ENCODE measurements around the gene CDKL5. TPM values are rescaled to one million over a fixed set of nuclear protein-coding genes. Genes with fewer than 3 reads are reported as not detected.
A peak's percentile ranks its signal among the peaks of the same experiment; 100 is the strongest.

CDKL5 gene
- total RNA-seq, 1 donor from 2014 or later, result 17.7 TPM

DNA sequence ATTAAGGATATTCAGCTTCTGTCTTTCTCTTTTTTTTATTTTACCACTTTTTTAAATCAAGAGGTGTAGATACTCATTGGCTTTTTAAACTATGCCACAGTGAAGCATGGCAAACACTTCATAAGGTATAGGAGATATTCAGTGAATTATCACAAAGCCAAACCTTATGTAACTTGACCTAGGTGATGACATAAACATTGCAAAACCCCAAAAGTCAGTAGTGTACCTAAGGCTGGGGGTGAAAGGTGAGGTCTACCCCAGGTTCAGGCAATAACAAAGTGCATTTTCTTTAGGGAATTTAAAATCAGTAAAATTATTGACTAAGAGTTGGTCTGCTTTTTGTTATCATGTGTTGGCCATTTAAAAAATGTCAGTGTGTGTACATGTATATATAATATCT is 39.1 kb downstream of the CDKL5 start:
- H3K9ac ChIP-seq (ENCODE audit: low read length), result no peak overlapping the region
- TF ChIP-seq, protein P1, sequence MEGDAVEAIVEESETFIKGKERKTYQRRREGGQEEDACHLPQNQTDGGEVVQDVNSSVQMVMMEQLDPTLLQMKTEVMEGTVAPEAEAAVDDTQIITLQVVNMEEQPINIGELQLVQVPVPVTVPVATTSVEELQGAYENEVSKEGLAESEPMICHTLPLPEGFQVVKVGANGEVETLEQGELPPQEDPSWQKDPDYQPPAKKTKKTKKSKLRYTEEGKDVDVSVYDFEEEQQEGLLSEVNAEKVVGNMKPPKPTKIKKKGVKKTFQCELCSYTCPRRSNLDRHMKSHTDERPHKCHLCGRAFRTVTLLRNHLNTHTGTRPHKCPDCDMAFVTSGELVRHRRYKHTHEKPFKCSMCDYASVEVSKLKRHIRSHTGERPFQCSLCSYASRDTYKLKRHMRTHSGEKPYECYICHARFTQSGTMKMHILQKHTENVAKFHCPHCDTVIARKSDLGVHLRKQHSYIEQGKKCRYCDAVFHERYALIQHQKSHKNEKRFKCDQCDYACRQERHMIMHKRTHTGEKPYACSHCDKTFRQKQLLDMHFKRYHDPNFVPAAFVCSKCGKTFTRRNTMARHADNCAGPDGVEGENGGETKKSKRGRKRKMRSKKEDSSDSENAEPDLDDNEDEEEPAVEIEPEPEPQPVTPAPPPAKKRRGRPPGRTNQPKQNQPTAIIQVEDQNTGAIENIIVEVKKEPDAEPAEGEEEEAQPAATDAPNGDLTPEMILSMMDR (IDR thresholded peaks at IDR 0.05; ENCODE audit: insufficient read depth, low read depth, low read length), result no peak
- TF ChIP-seq EZH2 (IDR thresholded peaks at IDR 0.05; ENCODE audit: insufficient read depth, low read length), result no peak
- no peaks in the 10 kb centered on the region for H3K79me2 ChIP-seq (ENCODE audit: insufficient read depth, low read length)
- no peaks in the 10 kb centered on the region for H4K20me1 ChIP-seq (ENCODE audit: insufficient read depth, low read length)
- H3K4me3 Mint-ChIP-seq (ENCODE audit: unreplicated experiment), result no peak overlapping the region
- no peak overlapping the region for H3K27ac ChIP-seq (ENCODE audit: low read depth, low read length)
- H3K9me3 ChIP-seq (ENCODE audit: insufficient read depth, low read depth, low read length), result no peaks in the 10 kb centered on the region
- H3K36me3 ChIP-seq (ENCODE audit: insufficient read depth, low read length), result no peaks in the 10 kb centered on the region
- H3K4me2 ChIP-seq (ENCODE audit: low read length), result no peak overlapping the region
- no peak overlapping the region for H3K27ac Mint-ChIP-seq (ENCODE audit: unreplicated experiment)
- H3K9me3 Mint-ChIP-seq (ENCODE audit: unreplicated experiment), result no peaks in the 10 kb centered on the region
- FAIRE-seq (no peak), DNase-seq (ENCODE audit: low read depth) (no peak)
- no peaks in the 10 kb centered on the region for H3K4me1 ChIP-seq (ENCODE audit: insufficient read depth, low read length)
- H3K4me3 ChIP-seq (ENCODE audit: insufficient read depth, low read depth, low read length), result no peak overlapping the region
- H3K27me3 ChIP-seq (ENCODE audit: insufficient read depth, low read length), result no peaks in the 10 kb centered on the region
- H2AFZ ChIP-seq (ENCODE audit: low read depth, low read length), result no peak overlapping the region
- no peaks in the 10 kb centered on the region for H3K27me3 Mint-ChIP-seq (ENCODE audit: low read depth, unreplicated experiment)
- H3K4me1 Mint-ChIP-seq (ENCODE audit: low read depth, unreplicated experiment), result peaks cover 2% of the 10 kb centered on the region
- H3K36me3 Mint-ChIP-seq (ENCODE audit: low read depth, unreplicated experiment), result no peaks in the 10 kb centered on the region

DNA sequence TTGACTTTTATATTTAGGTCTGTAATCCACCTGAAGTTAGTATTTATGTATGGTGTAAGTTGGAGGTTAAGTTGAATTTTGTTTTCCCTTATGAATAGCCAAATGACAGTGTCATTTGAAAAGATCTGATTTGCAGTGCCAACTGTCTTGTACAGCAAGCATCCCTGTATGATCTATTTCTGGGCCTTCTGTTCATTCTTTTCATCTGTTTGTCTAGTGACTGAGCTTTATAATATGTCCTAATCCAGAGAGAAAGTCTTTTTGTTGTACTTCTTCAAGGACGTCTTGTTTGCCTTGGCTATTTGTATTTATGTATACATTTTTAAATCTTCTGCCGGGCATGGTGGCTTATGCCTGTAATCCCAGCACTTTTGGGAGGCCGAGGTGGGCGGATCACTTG is 39.6 kb downstream of the CDKL5 start:
- Histone ChIP-seq H3K4me2 (ENCODE audit: low read length) (no peak overlapping the region), H3K27ac (ENCODE audit: low read depth, low read length) (no peak overlapping the region), H3K9ac (ENCODE audit: low read length) (no peak overlapping the region), H2AFZ (ENCODE audit: low read depth, low read length) (no peak overlapping the region), H3K27me3 (ENCODE audit: insufficient read depth, low read length) (no peaks in the 10 kb centered on the region), H3K9me3 (ENCODE audit: insufficient read depth, low read depth, low read length) (no peaks in the 10 kb centered on the region), H3K79me2 (ENCODE audit: insufficient read depth, low read length) (no peaks in the 10 kb centered on the region), H3K4me1 (ENCODE audit: insufficient read depth, low read length) (no peaks in the 10 kb centered on the region), H4K20me1 (ENCODE audit: insufficient read depth, low read length) (no peaks in the 10 kb centered on the region), H3K36me3 (ENCODE audit: insufficient read depth, low read length) (no peaks in the 10 kb centered on the region), H3K4me3 (ENCODE audit: insufficient read depth, low read depth, low read length) (no peak overlapping the region)
- Mint-ChIP-seq H3K36me3 (ENCODE audit: low read depth, unreplicated experiment) (no peaks in the 10 kb centered on the region), H3K27ac (ENCODE audit: unreplicated experiment) (no peak overlapping the region), H3K27me3 (ENCODE audit: low read depth, unreplicated experiment) (no peaks in the 10 kb centered on the region), H3K4me3 (ENCODE audit: unreplicated experiment) (no peak overlapping the region), H3K9me3 (ENCODE audit: unreplicated experiment) (no peaks in the 10 kb centered on the region), H3K4me1 (ENCODE audit: low read depth, unreplicated experiment) (peaks cover 2% of the 10 kb centered on the region)
- TF ChIP-seq, protein P1 (IDR thresholded peaks at IDR 0.05; ENCODE audit: insufficient read depth, low read depth, low read length), result no peak
- TF ChIP-seq EZH2 (IDR thresholded peaks at IDR 0.05; ENCODE audit: insufficient read depth, low read length), result no peak
- FAIRE-seq (peak; percentile 5), DNase-seq (ENCODE audit: low read depth) (no peak)

DNA sequence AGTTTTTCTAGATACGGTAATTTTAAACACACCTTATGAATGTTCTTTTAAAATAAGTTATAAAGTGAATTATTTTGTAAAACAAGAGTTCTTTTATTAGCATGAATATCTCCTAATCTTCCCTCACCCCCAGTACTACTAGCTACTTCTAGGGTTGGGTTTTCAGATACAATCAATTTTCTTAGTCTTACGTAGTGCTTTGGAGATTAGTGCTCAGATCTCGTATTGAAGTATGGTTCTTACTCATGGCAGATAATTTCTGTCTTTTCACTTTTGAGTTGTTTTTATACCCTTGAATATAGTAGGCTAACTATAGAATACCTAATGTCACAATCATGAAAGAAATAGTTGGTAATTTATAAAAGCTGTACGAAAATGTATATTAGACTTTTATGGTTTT is 43.2 kb downstream of the CDKL5 start:
- Histone ChIP-seq H2AFZ (ENCODE audit: low read depth, low read length) (no peak overlapping the region), H4K20me1 (ENCODE audit: insufficient read depth, low read length) (no peaks in the 10 kb centered on the region), H3K27me3 (ENCODE audit: insufficient read depth, low read length) (no peaks in the 10 kb centered on the region), H3K36me3 (ENCODE audit: insufficient read depth, low read length) (no peaks in the 10 kb centered on the region), H3K4me3 (ENCODE audit: insufficient read depth, low read depth, low read length) (no peak overlapping the region), H3K4me2 (ENCODE audit: low read length) (no peak overlapping the region), H3K4me1 (ENCODE audit: insufficient read depth, low read length) (no peaks in the 10 kb centered on the region), H3K79me2 (ENCODE audit: insufficient read depth, low read length) (no peaks in the 10 kb centered on the region), H3K9me3 (ENCODE audit: insufficient read depth, low read depth, low read length) (no peaks in the 10 kb centered on the region), H3K27ac (ENCODE audit: low read depth, low read length) (no peak overlapping the region), H3K9ac (ENCODE audit: low read length) (no peak overlapping the region)
- no peak overlapping the region for H3K27ac Mint-ChIP-seq (ENCODE audit: unreplicated experiment)
- H3K36me3 Mint-ChIP-seq (ENCODE audit: low read depth, unreplicated experiment), result no peaks in the 10 kb centered on the region
- TF ChIP-seq EZH2 (IDR thresholded peaks at IDR 0.05; ENCODE audit: insufficient read depth, low read length), result no peak
- TF ChIP-seq, protein P1 (IDR thresholded peaks at IDR 0.05; ENCODE audit: insufficient read depth, low read depth, low read length), result no peak
- no peaks in the 10 kb centered on the region for H3K27me3 Mint-ChIP-seq (ENCODE audit: low read depth, unreplicated experiment)
- FAIRE-seq (no peak), DNase-seq (ENCODE audit: low read depth) (no peak)
- H3K4me1 Mint-ChIP-seq (ENCODE audit: low read depth, unreplicated experiment), result no peaks in the 10 kb centered on the region
- no peaks in the 10 kb centered on the region for H3K9me3 Mint-ChIP-seq (ENCODE audit: unreplicated experiment)
- H3K4me3 Mint-ChIP-seq (ENCODE audit: unreplicated experiment), result no peak overlapping the region
